Measurements from ENCODE around the gene OVOL1. TPM values are rescaled to one million over a fixed set of nuclear protein-coding genes. Genes with fewer than 3 reads are reported as not detected.

The OVOL1 gene
- total RNA-seq, 4 donors from 2014 or later, result 1.0 TPM; not detected in 3

DNA sequence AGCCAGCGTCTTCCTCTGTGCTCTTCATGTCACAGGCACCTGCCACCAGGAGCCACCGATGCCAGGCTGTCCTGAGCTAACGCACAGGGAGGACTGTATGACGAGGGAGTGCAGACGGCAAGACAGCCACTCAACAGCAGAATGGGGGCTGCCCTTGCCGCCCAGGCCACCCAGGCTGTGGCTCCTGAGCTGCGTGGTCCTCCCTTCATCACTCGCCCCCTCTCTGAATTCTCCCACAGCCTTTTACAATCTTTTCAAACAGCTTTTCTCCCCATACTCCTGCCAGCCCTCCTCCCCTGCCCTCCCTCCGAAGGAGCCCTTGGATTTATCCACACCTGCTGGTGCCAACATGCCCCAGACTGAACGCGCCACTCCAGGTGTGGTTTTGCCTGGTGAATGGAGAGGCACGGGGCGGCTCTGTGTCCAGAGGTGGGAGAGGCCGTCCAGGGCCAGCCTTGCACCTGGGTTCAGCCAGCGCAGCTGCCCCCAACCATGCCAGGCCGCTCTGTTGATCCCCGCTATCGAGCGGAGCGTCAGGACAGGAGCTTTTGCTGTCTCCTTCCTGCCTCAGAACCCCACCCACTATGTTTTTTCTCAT is 22.0 kb downstream of the OVOL1 start:
- no peak overlapping the region for H3K4me3 ChIP-seq
- TF ChIP-seq POLR2A (IDR thresholded peaks at IDR 0.05), result no peak
- TF ChIP-seq, protein P1, sequence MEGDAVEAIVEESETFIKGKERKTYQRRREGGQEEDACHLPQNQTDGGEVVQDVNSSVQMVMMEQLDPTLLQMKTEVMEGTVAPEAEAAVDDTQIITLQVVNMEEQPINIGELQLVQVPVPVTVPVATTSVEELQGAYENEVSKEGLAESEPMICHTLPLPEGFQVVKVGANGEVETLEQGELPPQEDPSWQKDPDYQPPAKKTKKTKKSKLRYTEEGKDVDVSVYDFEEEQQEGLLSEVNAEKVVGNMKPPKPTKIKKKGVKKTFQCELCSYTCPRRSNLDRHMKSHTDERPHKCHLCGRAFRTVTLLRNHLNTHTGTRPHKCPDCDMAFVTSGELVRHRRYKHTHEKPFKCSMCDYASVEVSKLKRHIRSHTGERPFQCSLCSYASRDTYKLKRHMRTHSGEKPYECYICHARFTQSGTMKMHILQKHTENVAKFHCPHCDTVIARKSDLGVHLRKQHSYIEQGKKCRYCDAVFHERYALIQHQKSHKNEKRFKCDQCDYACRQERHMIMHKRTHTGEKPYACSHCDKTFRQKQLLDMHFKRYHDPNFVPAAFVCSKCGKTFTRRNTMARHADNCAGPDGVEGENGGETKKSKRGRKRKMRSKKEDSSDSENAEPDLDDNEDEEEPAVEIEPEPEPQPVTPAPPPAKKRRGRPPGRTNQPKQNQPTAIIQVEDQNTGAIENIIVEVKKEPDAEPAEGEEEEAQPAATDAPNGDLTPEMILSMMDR (IDR thresholded peaks at IDR 0.05), result no peak
- DNase-seq, result no peak
- H3K4me1 ChIP-seq, result no peaks in the 10 kb centered on the region
- H3K9me3 ChIP-seq, result no peaks in the 10 kb centered on the region
- no peaks in the 10 kb centered on the region for H3K27me3 ChIP-seq
- no peaks in the 10 kb centered on the region for H3K36me3 ChIP-seq
- H3K27ac ChIP-seq, result no peak overlapping the region
- intact Hi-C loops (cut with DNase I; ENCODE audit: low total_unique reads), result no loop called here

DNA sequence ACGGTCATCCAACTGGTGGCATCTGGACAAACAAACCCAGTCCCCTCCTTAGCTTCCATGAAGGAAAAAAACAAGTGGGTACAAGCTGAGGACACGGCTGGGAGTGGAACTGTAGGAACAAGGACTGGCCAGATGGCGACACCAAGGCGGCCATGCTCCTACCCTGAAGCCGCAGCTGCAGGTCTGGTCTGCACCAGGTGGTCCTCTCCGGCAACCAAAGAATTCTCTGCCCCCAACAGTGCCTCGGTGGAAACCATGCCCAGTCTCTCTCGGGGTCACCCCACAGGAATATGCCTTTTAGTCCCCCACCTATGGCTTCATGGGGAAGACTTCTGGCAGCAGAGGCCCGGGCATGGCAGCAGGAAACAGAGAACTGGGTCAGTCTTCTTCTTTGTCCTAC is 22.6 kb downstream of the OVOL1 start:
- Histone ChIP-seq H3K27me3 (no peaks in the 10 kb centered on the region), H3K4me1 (no peaks in the 10 kb centered on the region), H3K9me3 (no peaks in the 10 kb centered on the region), H3K27ac (no peak overlapping the region), H3K36me3 (no peaks in the 10 kb centered on the region), H3K4me3 (no peak overlapping the region)
- DNase-seq, result no peak
- TF ChIP-seq POLR2A (IDR thresholded peaks at IDR 0.05), result no peak
- TF ChIP-seq, protein P1 (IDR thresholded peaks at IDR 0.05), result no peak
- intact Hi-C loops (cut with DNase I; ENCODE audit: low total_unique reads), result no loop called here

GRCh38 chr11:65810046-65810868 is 23.4 kb downstream of the OVOL1 start:
- H3K27me3 ChIP-seq, result no peaks in the 10 kb centered on the region
- no peaks in the 10 kb centered on the region for H3K36me3 ChIP-seq
- DNase-seq, result no peak
- H3K4me3 ChIP-seq, result no peak overlapping the region
- no peaks in the 10 kb centered on the region for H3K9me3 ChIP-seq
- intact Hi-C loops (cut with DNase I; ENCODE audit: low total_unique reads), result loop anchor here (10.0 kb wide), 1 partner anchor 175 kb away; the partner anchor contains the start of gene SIPA1
- no peaks in the 10 kb centered on the region for H3K4me1 ChIP-seq
- no peak for TF ChIP-seq POLR2A (IDR thresholded peaks at IDR 0.05)
- TF ChIP-seq, protein P1 (IDR thresholded peaks at IDR 0.05), result no peak
- no peak overlapping the region for H3K27ac ChIP-seq

- Histone ChIP-seq H3K4me3 (no peak overlapping the region), H3K27me3 (no peaks in the 10 kb centered on the region), H3K27ac (no peak overlapping the region), H3K4me1 (no peaks in the 10 kb centered on the region), H3K36me3 (no peaks in the 10 kb centered on the region), H3K9me3 (no peaks in the 10 kb centered on the region)
- intact Hi-C loops (cut with DNase I; ENCODE audit: low total_unique reads), result loop anchor here (10.0 kb wide), 1 partner anchor 177 kb away; the partner anchor contains the start of gene SIPA1
- DNase-seq, result no peak
- TF ChIP-seq, protein P1 (IDR thresholded peaks at IDR 0.05), result no peak
- TF ChIP-seq POLR2A (IDR thresholded peaks at IDR 0.05), result no peak
These were observed 25.1 kb downstream of the OVOL1 start for GRCh38 chr11:65811764-65812475.

Measured in uterus (tissue), 4 donors.